HepG2 (cell line): Measurements from ENCODE around the gene TMEM50B. TPM values are rescaled to one million over a fixed set of nuclear protein-coding genes. Genes with fewer than 3 reads are reported as not detected.

Experiments used
- AGO2 ChIP-seq: fragments of 200-400 bp; formaldehyde crosslinking; optimal IDR thresholded peaks from 2 replicates; pipeline ENCODE3; 2017; ENCODE audit warnings: mild to moderate bottlenecking, low read depth, low read length, moderate library complexity
- AHR ChIP-seq: IDR thresholded peaks from 2 replicates; pipeline ENCODE4 v1.6.1; 2018; ENCODE audit warnings: missing genetic modification reagents, missing compliant biosample characterization
- ATF2 ChIP-seq: sonication (generic); formaldehyde crosslinking; IDR thresholded peaks from 2 replicates; pipeline ENCODE4 v1.4.0; 2020; ENCODE audit warnings: missing genetic modification reagents
- GATA4 ChIP-seq: sonication (generic); IDR thresholded peaks from 2 replicates; pipeline ENCODE4 v1.6.1; 2016; ENCODE audit warnings: antibody characterized with exemption, low read depth, borderline replicate concordance
- KLF6 ChIP-seq: IDR thresholded peaks from 2 replicates; pipeline ENCODE4 v1.8.0; 2016; ENCODE audit warnings: missing biosample characterization, missing genetic modification reagents
- POLR2AphosphoS5 ChIP-seq: IDR thresholded peaks from 2 replicates; pipeline ENCODE4 v1.6.1; 2012; ENCODE audit warnings: low read depth, low read length
- PTBP1 ChIP-seq: fragments of 200-400 bp; formaldehyde crosslinking; IDR thresholded peaks from 2 replicates; pipeline ENCODE4 v1.6.1; 2018; ENCODE audit warnings: low read length, low read depth; ENCODE audit not compliant: poor library complexity, severe bottlenecking
- RELA ChIP-seq: sonication (generic); formaldehyde crosslinking; IDR thresholded peaks from 2 replicates; pipeline ENCODE4 v1.4.0; 2020; ENCODE audit warnings: missing genetic modification reagents
- REST ChIP-seq, 2 experiments: IDR thresholded peaks; 2 replicates each; pipeline ENCODE4 v1.6.1; 2011 to 2012; ENCODE audit warnings: low read length in 2 of 2, borderline replicate concordance in 1 of 2, low read depth in 1 of 2, mild to moderate bottlenecking in 1 of 2, moderate library complexity in 1 of 2
- SRSF1 ChIP-seq: fragments of 200-400 bp; formaldehyde crosslinking; optimal IDR thresholded peaks from 2 replicates; pipeline ENCODE3; 2017; ENCODE audit warnings: mild to moderate bottlenecking, low read depth, low read length, moderate library complexity
- TMF1 ChIP-seq: sonication (generic); formaldehyde crosslinking; IDR thresholded peaks from 2 replicates; pipeline ENCODE4 v1.8.1; 2022; ENCODE audit warnings: low read depth, missing genetic modification reagents
- ZNF317 ChIP-seq: sonication (generic); formaldehyde crosslinking; IDR thresholded peaks from 2 replicates; pipeline ENCODE4 v1.5.0; 2020; ENCODE audit warnings: mild to moderate bottlenecking, missing genetic modification reagents
- ZNF430 ChIP-seq: sonication (generic); formaldehyde crosslinking; IDR thresholded peaks from 2 replicates; pipeline ENCODE4 v1.9.0; 2021; ENCODE audit warnings: mild to moderate bottlenecking, missing genetic modification reagents
- ZNF468 ChIP-seq: sonication (generic); formaldehyde crosslinking; IDR thresholded peaks from 2 replicates; pipeline ENCODE4 v1.8.0; 2022; ENCODE audit warnings: mild to moderate bottlenecking, moderate library complexity, missing genetic modification reagents
- polyA plus RNA-seq, 8 experiments: library from polyadenylated mRNA; depleted of rRNA in 3 of 8; stranded (reverse) in 7 of 8; unstranded in 1 of 8; fragments of >200 nt; fragmentation: Illumina TruSeq in 4 of 8; extraction: Trizol in 4 of 8; gene quantifications; 2 replicates each; pipeline versions ENCODE4 v1.2.1 to v1.2.3, GENCODE V29; 2011 to 2016; ENCODE audit warnings: low read depth in 4 of 8, missing spikeins in 1 of 8, mixed read lengths in 1 of 8; ENCODE audit not compliant: insufficient read depth in 1 of 8
- total RNA-seq, 5 experiments: library from RNA; depleted of rRNA; stranded (reverse); fragments of >200 nt; fragmentation: Illumina TruSeq; extraction: Trizol; gene quantifications; 2 replicates each; pipeline ENCODE4 v1.2.3, GENCODE V29; 2016; ENCODE audit warnings: low read depth in 1 of 5
- TF ChIP-seq, protein P1 (sequence below), 2 experiments: sonication (generic) in 1 of 2; formaldehyde crosslinking in 1 of 2; IDR thresholded peaks; 2 replicates each; pipeline versions ENCODE4 v1.6.1 to v1.9.0; 2014 to 2022; ENCODE audit warnings: antibody characterized with exemption in 1 of 2, borderline replicate concordance in 1 of 2, inconsistent platforms in 1 of 2, low read depth in 1 of 2, missing genetic modification reagents in 1 of 2

The TMEM50B gene
- total and polyA plus RNA-seq, 2 of the 13 experiments (the other 11 are each of a cell fraction or from before 2014, with no cell fraction given): 29.9 to 46.3 TPM

DNA sequence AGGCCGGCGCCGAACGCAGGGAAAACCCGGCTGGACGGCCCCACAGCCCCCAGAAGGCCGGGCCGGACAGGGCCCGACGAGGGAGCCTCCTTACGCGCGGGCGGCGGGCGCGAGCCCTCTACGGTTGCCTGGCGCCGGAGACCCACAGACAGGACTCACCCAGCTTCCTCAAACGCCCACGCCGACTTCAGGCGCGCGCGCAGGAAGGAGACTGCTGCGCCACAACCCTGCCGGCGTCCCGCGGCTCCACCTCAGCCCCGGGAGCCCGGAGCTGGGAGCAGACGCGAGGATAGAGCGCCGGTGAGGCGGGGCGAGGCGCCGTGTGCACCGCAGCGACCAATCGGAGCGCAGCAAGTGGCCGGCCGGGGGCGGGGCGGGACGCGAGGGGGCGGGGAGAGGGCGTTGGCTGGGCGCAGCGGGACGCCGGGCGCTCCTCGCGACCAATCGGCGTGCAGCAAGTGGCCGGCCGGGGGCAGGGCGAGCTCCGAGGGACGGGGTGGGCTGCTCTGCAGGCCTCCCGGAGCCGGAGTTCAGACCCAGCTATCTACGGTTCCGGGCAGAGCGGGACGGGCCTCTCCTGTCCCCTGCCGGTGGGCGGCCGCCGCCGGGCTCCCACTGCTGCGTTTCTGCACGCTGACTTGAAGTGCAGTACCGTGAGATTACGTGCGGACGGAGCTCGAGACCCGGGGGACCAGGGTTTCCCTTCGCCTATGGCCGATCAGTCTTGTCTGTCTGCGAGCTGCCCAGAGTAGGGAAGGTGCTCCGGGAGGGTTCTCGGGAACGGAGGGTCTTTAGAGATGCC lies at the start of gene TMEM50B (continued):
- TF ChIP-seq, protein P1, sequence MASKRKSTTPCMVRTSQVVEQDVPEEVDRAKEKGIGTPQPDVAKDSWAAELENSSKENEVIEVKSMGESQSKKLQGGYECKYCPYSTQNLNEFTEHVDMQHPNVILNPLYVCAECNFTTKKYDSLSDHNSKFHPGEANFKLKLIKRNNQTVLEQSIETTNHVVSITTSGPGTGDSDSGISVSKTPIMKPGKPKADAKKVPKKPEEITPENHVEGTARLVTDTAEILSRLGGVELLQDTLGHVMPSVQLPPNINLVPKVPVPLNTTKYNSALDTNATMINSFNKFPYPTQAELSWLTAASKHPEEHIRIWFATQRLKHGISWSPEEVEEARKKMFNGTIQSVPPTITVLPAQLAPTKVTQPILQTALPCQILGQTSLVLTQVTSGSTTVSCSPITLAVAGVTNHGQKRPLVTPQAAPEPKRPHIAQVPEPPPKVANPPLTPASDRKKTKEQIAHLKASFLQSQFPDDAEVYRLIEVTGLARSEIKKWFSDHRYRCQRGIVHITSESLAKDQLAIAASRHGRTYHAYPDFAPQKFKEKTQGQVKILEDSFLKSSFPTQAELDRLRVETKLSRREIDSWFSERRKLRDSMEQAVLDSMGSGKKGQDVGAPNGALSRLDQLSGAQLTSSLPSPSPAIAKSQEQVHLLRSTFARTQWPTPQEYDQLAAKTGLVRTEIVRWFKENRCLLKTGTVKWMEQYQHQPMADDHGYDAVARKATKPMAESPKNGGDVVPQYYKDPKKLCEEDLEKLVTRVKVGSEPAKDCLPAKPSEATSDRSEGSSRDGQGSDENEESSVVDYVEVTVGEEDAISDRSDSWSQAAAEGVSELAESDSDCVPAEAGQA (IDR thresholded peaks at IDR 0.05; ENCODE audit: low read depth): peak; percentile 32; the same call in 1 of the 2 replicates
- TF ChIP-seq, protein P1 (CRISPR knock-in tag; IDR thresholded peaks at IDR 0.05; ENCODE audit: borderline replicate concordance): peak; percentile 77; the same call in 1 of the 2 replicates
- TF ChIP-seq GATA4 (peak; percentile 12; the same call in 1 of the 2 replicates), PTBP1 (no peak), REST (IDR thresholded peaks at IDR 0.05; ENCODE audit: borderline replicate concordance in 1 of 2, low read depth in 1 of 2, low read length in 2 of 2) (peak in 1 of 2 experiments; percentile 64; a peak in 1 of 4 replicates), TMF1 (CRISPR knock-in tag) (0 out of 2 replicates have a peak, but pooled peaks have one; percentile 36), POLR2AphosphoS5 (peak; percentile 86), ZNF317 (CRISPR knock-in tag) (peak; percentile 15; the same call in 1 of the 2 replicates), AGO2 (peak; percentile 54), ZNF430 (peak; percentile 23; the same call in 1 of the 2 replicates), SRSF1 (peak; percentile 37), ZNF468 (CRISPR knock-in tag) (0 out of 2 replicates have a peak, but pooled peaks have one; percentile 68), RELA (CRISPR knock-in tag) (0 out of 2 replicates have a peak, but pooled peaks have one; percentile 50), ATF2 (CRISPR knock-in tag) (no peak; the same call in 1 of the 2 replicates), KLF6 (CRISPR knock-in tag) (peak; percentile 48; the same call in 1 of the 2 replicates), AHR (CRISPR knock-in tag) (peak; percentile 84; the same call in 1 of the 2 replicates)
